Rectal smooth muscle tissue (tissue), 1 donor: ENCODE data around the gene R3HDM4.

Experiments used
- H3K27ac ChIP-seq: one replicate; pipeline ENCODE4 v1.7.0; 2013; ENCODE audit warnings: low read depth, low read length, inconsistent platforms
- H3K27me3 ChIP-seq: one replicate; pipeline ENCODE4 v1.7.0; 2013; ENCODE audit warnings: low read length; ENCODE audit not compliant: control insufficient read depth, insufficient read depth
- H3K36me3 ChIP-seq: one replicate; pipeline ENCODE4 v1.7.0; 2013; ENCODE audit warnings: low read length; ENCODE audit not compliant: control insufficient read depth, insufficient read depth
- H3K4me1 ChIP-seq: one replicate; pipeline ENCODE4 v1.7.0; 2013; ENCODE audit warnings: low read length; ENCODE audit not compliant: control insufficient read depth, insufficient read depth
- H3K4me3 ChIP-seq: one replicate; pipeline ENCODE4 v1.7.0; 2013; ENCODE audit warnings: low read length
- H3K9ac ChIP-seq: one replicate; pipeline ENCODE4 v1.7.0; 2013; ENCODE audit warnings: low read length

R3HDM4 gene

GRCh38 chr19:925087-925525, 12.1 kb upstream of the R3HDM4 start:
- no peak overlapping the region for H3K9ac ChIP-seq
- H3K4me3 ChIP-seq: peak overlapping the region; percentile 87
- peaks cover 3% of the 10 kb centered on the region for H3K27me3 ChIP-seq
- H3K27ac ChIP-seq: peak overlapping the region; percentile 79
- H3K4me1 ChIP-seq: no peaks in the 10 kb centered on the region
- no peaks in the 10 kb centered on the region for H3K36me3 ChIP-seq

GRCh38 chr19:924553-925086, 11.6 kb upstream of the R3HDM4 start:
- peaks cover 3% of the 10 kb centered on the region for H3K27me3 ChIP-seq
- no peaks in the 10 kb centered on the region for H3K4me1 ChIP-seq
- H3K9ac ChIP-seq: no peak overlapping the region
- H3K27ac ChIP-seq: peak overlapping the region; percentile 79
- peak overlapping the region; percentile 87 for H3K4me3 ChIP-seq
- no peaks in the 10 kb centered on the region for H3K36me3 ChIP-seq

DNA sequence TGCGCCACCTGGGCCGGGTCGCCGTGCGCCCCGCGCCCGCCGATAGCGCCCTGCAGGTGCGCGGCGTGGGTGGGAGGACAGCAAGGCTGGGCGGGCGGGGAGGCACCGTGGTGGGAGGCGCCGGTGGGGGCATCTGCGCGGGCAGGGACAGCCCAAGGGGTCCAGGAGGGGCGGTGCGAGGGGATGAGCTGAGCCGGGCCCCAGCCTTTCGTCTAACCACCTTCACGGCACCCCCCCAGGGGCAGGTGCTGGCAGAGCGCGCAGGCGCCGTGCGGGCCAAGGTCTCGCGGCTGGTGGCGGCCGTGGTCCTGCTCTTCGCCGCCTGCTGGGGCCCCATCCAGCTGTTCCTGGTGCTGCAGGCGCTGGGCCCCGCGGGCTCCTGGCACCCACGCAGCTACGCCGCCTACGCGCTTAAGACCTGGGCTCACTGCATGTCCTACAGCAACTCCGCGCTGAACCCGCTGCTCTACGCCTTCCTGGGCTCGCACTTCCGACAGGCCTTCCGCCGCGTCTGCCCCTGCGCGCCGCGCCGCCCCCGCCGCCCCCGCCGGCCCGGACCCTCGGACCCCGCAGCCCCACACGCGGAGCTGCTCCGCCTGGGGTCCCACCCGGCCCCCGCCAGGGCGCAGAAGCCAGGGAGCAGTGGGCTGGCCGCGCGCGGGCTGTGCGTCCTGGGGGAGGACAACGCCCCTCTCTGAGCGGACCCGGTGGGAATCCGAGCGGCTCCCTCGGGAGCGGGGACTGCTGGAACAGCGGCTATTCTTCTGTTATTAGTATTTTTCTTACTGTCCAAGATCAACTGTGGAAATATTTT, 7.2 kb upstream of the R3HDM4 start:
- Histone ChIP-seq H3K27ac (no peak overlapping the region), H3K4me3 (peak overlapping the region; percentile 30), H3K4me1 (no peaks in the 10 kb centered on the region), H3K27me3 (peaks cover 18% of the 10 kb centered on the region), H3K36me3 (no peaks in the 10 kb centered on the region), H3K9ac (no peak overlapping the region)

- peaks cover 18% of the 10 kb centered on the region for H3K27me3 ChIP-seq
- H3K4me1 ChIP-seq: no peaks in the 10 kb centered on the region
- H3K4me3 ChIP-seq: peak overlapping the region; percentile 5
- no peak overlapping the region for H3K27ac ChIP-seq
- no peaks in the 10 kb centered on the region for H3K36me3 ChIP-seq
- H3K9ac ChIP-seq: no peak overlapping the region
These were observed 6.4 kb upstream of the R3HDM4 start for GRCh38 chr19:919199-920050.

- Histone ChIP-seq H3K27me3 (peaks cover 18% of the 10 kb centered on the region), H3K27ac (no peak overlapping the region), H3K4me1 (peaks cover 1% of the 10 kb centered on the region), H3K4me3 (no peak overlapping the region), H3K36me3 (no peaks in the 10 kb centered on the region), H3K9ac (no peak overlapping the region)
These were observed 5.6 kb upstream of the R3HDM4 start for GRCh38 chr19:918481-919198.

DNA sequence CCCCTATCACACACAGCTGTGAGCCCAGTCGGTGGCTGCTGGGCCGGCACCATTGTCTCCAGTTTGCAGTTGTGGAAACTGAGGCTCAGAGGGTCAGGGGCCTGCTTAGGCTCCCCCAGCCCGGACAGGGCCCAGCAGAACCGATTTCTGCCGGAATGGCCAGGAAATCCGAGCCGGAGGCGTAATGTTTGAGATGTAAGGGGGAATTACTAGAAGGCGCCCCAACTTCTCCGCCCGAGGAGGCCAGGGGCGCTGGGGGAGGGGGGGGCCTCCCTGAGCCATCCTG, 5.1 kb upstream of the R3HDM4 start:
- Histone ChIP-seq H3K4me3 (no peak overlapping the region), H3K9ac (no peak overlapping the region), H3K27me3 (peaks cover 18% of the 10 kb centered on the region), H3K27ac (no peak overlapping the region), H3K36me3 (no peaks in the 10 kb centered on the region), H3K4me1 (peaks cover 3% of the 10 kb centered on the region)

DNA sequence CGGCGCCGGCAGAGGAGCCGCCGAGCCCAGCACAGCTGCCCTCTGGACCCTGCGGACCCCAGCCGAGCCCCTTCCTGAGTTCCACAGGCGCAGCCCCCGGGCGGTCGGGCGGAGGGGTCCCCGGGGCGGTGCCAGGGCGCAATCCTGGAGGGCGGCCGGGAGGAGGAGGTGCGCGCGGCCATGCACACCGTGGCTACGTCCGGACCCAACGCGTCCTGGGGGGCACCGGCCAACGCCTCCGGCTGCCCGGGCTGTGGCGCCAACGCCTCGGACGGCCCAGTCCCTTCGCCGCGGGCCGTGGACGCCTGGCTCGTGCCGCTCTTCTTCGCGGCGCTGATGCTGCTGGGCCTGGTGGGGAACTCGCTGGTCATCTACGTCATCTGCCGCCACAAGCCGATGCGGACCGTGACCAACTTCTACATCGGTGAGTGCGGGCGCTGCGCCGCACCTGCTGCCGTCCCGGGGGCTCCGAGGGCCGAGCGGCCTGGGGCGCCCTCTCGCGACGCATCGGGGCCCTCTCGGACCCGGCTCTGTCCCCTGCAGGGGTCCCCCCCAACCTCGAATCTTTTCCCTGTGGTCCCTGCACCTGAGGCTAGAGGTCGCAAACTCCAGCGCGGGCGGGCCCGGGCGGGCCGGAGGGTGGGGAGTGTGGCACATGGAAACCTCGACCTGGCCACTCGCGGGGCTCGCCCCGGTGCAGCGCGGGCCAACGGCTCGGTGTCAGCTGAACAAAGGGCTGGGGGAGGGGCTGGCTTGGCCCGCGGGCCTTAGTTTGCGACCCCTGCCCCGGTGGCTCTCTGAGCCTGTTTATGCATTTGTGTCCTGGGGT, 4.5 kb upstream of the R3HDM4 start, which contains the start of gene KISS1R:
Gene KISS1R (plus strand): TSS at position 11 of the 829 bp plus-strand sequence. CDS start 170 bp downstream, at position 181.
- peaks cover 18% of the 10 kb centered on the region for H3K27me3 ChIP-seq
- no peaks in the 10 kb centered on the region for H3K36me3 ChIP-seq
- H3K9ac ChIP-seq: no peak within 1 kb of the TSS
- H3K27ac ChIP-seq: no peak within 1 kb of the TSS
- H3K4me1 ChIP-seq: peaks cover 3% of the 10 kb centered on the region
- H3K4me3 ChIP-seq: peak within 1 kb of the TSS; percentile 46

DNA sequence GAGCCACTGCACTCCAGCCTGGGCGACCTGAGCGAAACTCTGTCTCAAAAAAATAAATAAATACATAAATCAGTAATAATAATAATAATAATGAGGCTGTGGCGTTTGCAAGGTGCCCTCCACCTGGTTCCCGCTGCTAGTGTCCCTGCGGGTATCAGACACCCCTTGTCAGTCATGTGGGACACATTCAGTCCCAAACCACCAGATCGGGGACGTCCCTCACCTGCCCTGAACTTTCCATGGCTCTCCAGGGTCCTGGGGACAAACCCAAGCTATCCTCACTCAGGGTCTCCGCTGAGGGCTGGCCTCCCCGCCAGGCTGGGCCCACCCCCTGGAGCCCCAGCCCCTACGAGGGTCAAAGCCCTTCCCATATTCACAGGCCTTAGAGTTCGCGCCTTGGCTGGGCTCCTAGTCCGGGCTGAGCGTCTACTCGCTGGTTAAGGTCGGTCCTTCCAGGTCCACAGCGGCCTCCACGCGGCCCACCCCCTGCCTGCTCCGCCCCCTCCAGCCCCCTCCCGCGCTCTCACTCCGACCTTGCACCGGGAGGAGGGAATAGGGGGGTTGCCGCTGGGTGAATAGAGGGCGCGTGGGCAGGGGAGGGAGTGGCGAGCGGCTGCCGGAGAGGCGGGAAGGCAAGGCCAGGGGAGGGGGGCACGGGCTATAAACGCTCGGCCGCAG, 3.8 kb upstream of the R3HDM4 start:
- peaks cover 18% of the 10 kb centered on the region for H3K27me3 ChIP-seq
- H3K9ac ChIP-seq: no peak overlapping the region
- peak overlapping the region; percentile 46 for H3K4me3 ChIP-seq
- H3K27ac ChIP-seq: no peak overlapping the region
- H3K4me1 ChIP-seq: peaks cover 3% of the 10 kb centered on the region
- H3K36me3 ChIP-seq: no peaks in the 10 kb centered on the region

GRCh38 chr19:912181-913079, 589 bp downstream of the R3HDM4 start:
- H3K27me3 ChIP-seq: peaks cover 5% of the 10 kb centered on the region
- peaks cover 3% of the 10 kb centered on the region for H3K4me1 ChIP-seq
- H3K4me3 ChIP-seq: peak overlapping the region; percentile 77
- peak overlapping the region; percentile 90 for H3K9ac ChIP-seq
- peak overlapping the region; percentile 55 for H3K27ac ChIP-seq
- no peaks in the 10 kb centered on the region for H3K36me3 ChIP-seq

DNA sequence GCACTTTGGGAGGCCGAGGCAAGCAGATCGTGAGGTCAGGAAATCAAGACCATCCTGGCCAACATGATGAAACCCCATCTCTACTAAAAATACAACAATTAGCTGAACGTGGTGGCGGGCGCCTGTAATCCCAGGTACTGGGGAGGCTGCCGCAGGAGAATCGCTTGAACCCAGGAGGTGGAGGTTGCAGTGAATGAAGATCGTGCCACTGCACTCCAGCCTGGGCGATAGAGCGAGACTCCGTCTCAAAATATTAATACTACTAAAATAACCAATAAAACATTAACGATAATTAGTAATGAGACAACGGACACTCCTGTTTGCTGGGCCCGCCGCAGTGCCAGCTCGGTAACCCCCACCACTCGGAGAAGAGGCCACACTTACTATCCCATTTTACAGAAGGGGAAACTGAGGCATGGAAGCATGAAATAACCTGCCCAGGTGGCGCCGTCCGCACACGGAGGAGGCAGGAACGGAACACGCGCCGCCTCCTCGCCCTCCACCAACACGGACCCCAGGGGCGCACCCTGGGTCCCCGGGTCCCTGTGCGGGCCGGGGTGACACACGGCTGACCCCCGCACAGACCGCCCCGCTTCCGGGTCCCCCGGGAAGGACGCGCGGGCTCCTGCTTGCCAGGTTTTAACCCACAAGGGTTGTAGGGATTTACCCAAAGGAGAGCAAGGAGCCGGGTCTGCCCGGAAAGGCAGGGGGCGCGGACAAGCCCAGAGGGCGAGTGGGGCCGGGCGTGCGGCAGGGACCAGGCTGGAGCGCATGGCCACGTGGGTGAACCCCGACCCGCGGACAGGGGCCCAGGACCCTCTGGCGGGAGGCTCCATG, 1.6 kb downstream of the R3HDM4 start:
- peak overlapping the region; percentile 8 for H3K4me3 ChIP-seq
- no peaks in the 10 kb centered on the region for H3K27me3 ChIP-seq
- H3K9ac ChIP-seq: no peak overlapping the region
- peaks cover 3% of the 10 kb centered on the region for H3K4me1 ChIP-seq
- no peak overlapping the region for H3K27ac ChIP-seq
- H3K36me3 ChIP-seq: no peaks in the 10 kb centered on the region
